ENCODE results near the gene OFD1.

- TF ChIP-seq GATA2 (IDR thresholded peaks at IDR 0.05; ENCODE audit: low read depth, low read length) (no peak), GATA3 (IDR thresholded peaks at IDR 0.05; ENCODE audit: low read depth, low read length) (no peak)
These were observed 37.1 kb upstream of the OFD1 start for GRCh38 chrX:13697455-13697854.
